HepG2 (cell line): Measurements from ENCODE around the gene TRIO. TPM values are rescaled to one million over a fixed set of nuclear protein-coding genes. Genes with fewer than 3 reads are reported as not detected.

Experiments used
- ATAC-seq: fragments of 200-7000 bp; cut with Tn5 transposase; 3 replicates; pipeline ENCODE4 v1.9.1; 2020; ENCODE audit warnings: mild to moderate bottlenecking, moderate library complexity
- BruUV-seq: library from RNA; stranded (reverse); fragments of 400-500 nt; replicated peaks from 2 replicates; lab custom pipeline; 2021; lab: Mats Ljungman, UMichigan
- CTCF ChIA-PET: fragments of 300-600 bp; formaldehyde crosslinking; extraction: SDS; loops from one replicate; lab custom pipeline; 2021; ENCODE audit warnings: low total read pairs, inconsistent platforms, low intra/inter-chr PET ratio; lab: Yijun Ruan, JAX
- POLR2A ChIA-PET: fragments of 350-600 bp; sonication (Branson Sonifier 250); formaldehyde crosslinking; loops from one replicate; lab custom pipeline; 2020; ENCODE audit warnings: antibody characterized with exemption, inconsistent platforms; lab: Yijun Ruan, JAX
- DNase-seq: peaks from one replicate; pipeline ENCODE4 v3.0.0-alpha.2; 2015; ENCODE audit warnings: low spot score
- FAIRE-seq: peaks from 3 replicates; lab custom pipeline; 2011; peaks lifted over from hg19 to GRCh38; lab: Jason Lieb, UNC
- H2AFZ ChIP-seq: one replicate; pipeline ENCODE4 v1.6.1; 2011; ENCODE audit warnings: low read length, inconsistent platforms
- H3K27ac ChIP-seq: fragments of 300-600 bp; 3 replicates; pipeline ENCODE4 v1.8.0; 2011; ENCODE audit warnings: mixed run types, mild to moderate bottlenecking, mixed read lengths, low read length, inconsistent platforms; ENCODE audit not compliant: insufficient read depth; ENCODE audit errors: extremely low read length
- H3K27me3 ChIP-seq, 2 experiments: fragments of 200-600 bp in 1 of 2; 2 replicates in 1 of 2; 3 replicates in 1 of 2; pipeline versions ENCODE4 v1.6.0 to v1.8.0; 2011; ENCODE audit warnings: low read length in 2 of 2, mild to moderate bottlenecking in 2 of 2, moderate library complexity in 2 of 2, inconsistent platforms in 1 of 2; ENCODE audit not compliant: insufficient read depth in 2 of 2, control insufficient read depth in 1 of 2
- H3K36me3 ChIP-seq, 2 experiments: fragments of 200-600 bp in 1 of 2; replicated peaks in 1 of 2; 2 replicates in 1 of 2; 3 replicates in 1 of 2; pipeline versions ENCODE4 v1.5.1 to v1.8.0; 2011; ENCODE audit warnings: low read length in 2 of 2, inconsistent platforms in 1 of 2; ENCODE audit not compliant: insufficient read depth in 2 of 2, control insufficient read depth in 1 of 2
- H3K4me1 ChIP-seq: 2 replicates; pipeline ENCODE4 v1.5.1; 2012; ENCODE audit warnings: low read length, inconsistent platforms; ENCODE audit not compliant: insufficient read depth
- H3K4me2 ChIP-seq: 2 replicates; pipeline ENCODE4 v1.6.0; 2011; ENCODE audit warnings: low read depth, low read length, inconsistent platforms
- H3K4me3 ChIP-seq, 3 experiments: fragments of 200-600 bp in 1 of 3; sonication (generic), shearing (Covaris generic) in 1 of 3; replicated peaks in 1 of 3; 2 replicates each; pipeline ENCODE4 v1.5.1; 2011 to 2016; ENCODE audit warnings: low read length in 3 of 3, inconsistent platforms in 2 of 3, low read depth in 2 of 3, mild to moderate bottlenecking in 2 of 3, control low read depth in 1 of 3, mixed read lengths in 1 of 3; ENCODE audit not compliant: insufficient read depth in 1 of 3
- H3K79me2 ChIP-seq: one replicate; pipeline ENCODE4 v1.6.1; 2011; ENCODE audit warnings: low read length, inconsistent platforms; ENCODE audit not compliant: insufficient read depth
- H3K9ac ChIP-seq: 2 replicates; pipeline ENCODE4 v1.6.0; 2011; ENCODE audit warnings: mild to moderate bottlenecking, low read depth, low read length, inconsistent platforms; ENCODE audit not compliant: insufficient read depth
- H3K9me3 ChIP-seq: 2 replicates; pipeline ENCODE4 v1.5.1; 2012; ENCODE audit warnings: mild to moderate bottlenecking, low read length
- H4K20me1 ChIP-seq: 2 replicates; pipeline ENCODE4 v1.6.0; 2011; ENCODE audit warnings: inconsistent platforms, mild to moderate bottlenecking, low read length, moderate library complexity; ENCODE audit not compliant: insufficient read depth
- KMT2A ChIP-seq: sonication (generic); formaldehyde crosslinking; IDR thresholded peaks from 2 replicates; pipeline ENCODE4 v1.4.0; 2020; ENCODE audit warnings: missing genetic modification reagents
- MED13 ChIP-seq: sonication (generic); formaldehyde crosslinking; IDR thresholded peaks from 2 replicates; pipeline ENCODE4 v1.5.0; 2020; ENCODE audit warnings: missing genetic modification reagents
- NR3C1 ChIP-seq: sonication (generic); formaldehyde crosslinking; IDR thresholded peaks from 2 replicates; pipeline ENCODE4 v1.4.0; 2020; ENCODE audit warnings: missing genetic modification reagents
- SAP130 ChIP-seq: IDR thresholded peaks from 2 replicates; pipeline ENCODE4 v1.6.1; 2016; ENCODE audit warnings: low read depth
- TRAFD1 ChIP-seq: sonication (generic); formaldehyde crosslinking; IDR thresholded peaks from 2 replicates; pipeline ENCODE4 v1.5.1; 2020; ENCODE audit warnings: missing genetic modification reagents, mild to moderate bottlenecking, borderline replicate concordance
- ZBTB8A ChIP-seq: sonication (generic); formaldehyde crosslinking; IDR thresholded peaks from 2 replicates; pipeline ENCODE4 v1.4.0; 2020; ENCODE audit warnings: mild to moderate bottlenecking, low read depth, missing genetic modification reagents, borderline replicate concordance
- ZSCAN12 ChIP-seq: sonication (generic); formaldehyde crosslinking; IDR thresholded peaks from 2 replicates; pipeline ENCODE4 v1.9.0; 2021; ENCODE audit warnings: mild to moderate bottlenecking, missing genetic modification reagents
- WGBS: methylation state at CpG from one replicate; pipeline ENCODE4 v1.1.6; 2017; ENCODE audit warnings: low lambda C conversion rate; 5-methylcytosine and 5-hydroxymethylcytosine counted together
- in situ Hi-C: cut with HindIII; loops from 2 replicates; pipeline ENCODE4 v1.10.0; 2017; ENCODE audit warnings: low pct_unique_long_range_greater_than_20kb; ENCODE audit not compliant: extremely low pct_ligation_motif_present
- intact Hi-C: fragments of 100-400 bp; cut with micrococcal nuclease; formaldehyde crosslinking; loops from one replicate; pipeline ENCODE4 v1.10.0; 2022; ENCODE audit not compliant: unreplicated experiment
- polyA plus RNA-seq, 8 experiments: library from polyadenylated mRNA; depleted of rRNA in 3 of 8; stranded (reverse) in 7 of 8; unstranded in 1 of 8; fragments of >200 nt; fragmentation: Illumina TruSeq in 4 of 8; extraction: Trizol in 4 of 8; gene quantifications; 2 replicates each; pipeline versions ENCODE4 v1.2.1 to v1.2.3, GENCODE V29; 2011 to 2016; ENCODE audit warnings: low read depth in 4 of 8, missing spikeins in 1 of 8, mixed read lengths in 1 of 8; ENCODE audit not compliant: insufficient read depth in 1 of 8
- total RNA-seq, 5 experiments: library from RNA; depleted of rRNA; stranded (reverse); fragments of >200 nt; fragmentation: Illumina TruSeq; extraction: Trizol; gene quantifications; 2 replicates each; pipeline ENCODE4 v1.2.3, GENCODE V29; 2016; ENCODE audit warnings: low read depth in 1 of 5
- TF ChIP-seq, protein P1 (sequence below): sonication (generic); formaldehyde crosslinking; IDR thresholded peaks from 2 replicates; pipeline ENCODE4 v1.5.0; 2020; ENCODE audit warnings: mild to moderate bottlenecking, missing genetic modification reagents
- TF ChIP-seq, protein P2 (sequence below): sonication (generic); formaldehyde crosslinking; IDR thresholded peaks from 2 replicates; pipeline ENCODE4 v1.8.0; 2022; ENCODE audit warnings: mild to moderate bottlenecking, missing genetic modification reagents; ENCODE audit not compliant: insufficient replicate concordance
- TF ChIP-seq, protein P3 (sequence below): sonication (generic); formaldehyde crosslinking; IDR thresholded peaks from 2 replicates; pipeline ENCODE4 v1.9.0; 2021; ENCODE audit warnings: missing genetic modification reagents, mild to moderate bottlenecking, borderline replicate concordance
- TF ChIP-seq, protein P4 (sequence below): IDR thresholded peaks from 2 replicates; pipeline ENCODE4 v1.6.1; 2016; ENCODE audit warnings: low read depth, borderline replicate concordance
- TF ChIP-seq, protein P5 (sequence below): IDR thresholded peaks from 2 replicates; pipeline ENCODE4 v1.6.1; 2016; ENCODE audit warnings: missing biosample characterization, missing genetic modification reagents, low read depth

TRIO gene
- total and polyA plus RNA-seq, 2 of the 13 experiments (the other 11 are each of a cell fraction or from before 2014, with no cell fraction given) = 45.2 to 45.9 TPM

DNA sequence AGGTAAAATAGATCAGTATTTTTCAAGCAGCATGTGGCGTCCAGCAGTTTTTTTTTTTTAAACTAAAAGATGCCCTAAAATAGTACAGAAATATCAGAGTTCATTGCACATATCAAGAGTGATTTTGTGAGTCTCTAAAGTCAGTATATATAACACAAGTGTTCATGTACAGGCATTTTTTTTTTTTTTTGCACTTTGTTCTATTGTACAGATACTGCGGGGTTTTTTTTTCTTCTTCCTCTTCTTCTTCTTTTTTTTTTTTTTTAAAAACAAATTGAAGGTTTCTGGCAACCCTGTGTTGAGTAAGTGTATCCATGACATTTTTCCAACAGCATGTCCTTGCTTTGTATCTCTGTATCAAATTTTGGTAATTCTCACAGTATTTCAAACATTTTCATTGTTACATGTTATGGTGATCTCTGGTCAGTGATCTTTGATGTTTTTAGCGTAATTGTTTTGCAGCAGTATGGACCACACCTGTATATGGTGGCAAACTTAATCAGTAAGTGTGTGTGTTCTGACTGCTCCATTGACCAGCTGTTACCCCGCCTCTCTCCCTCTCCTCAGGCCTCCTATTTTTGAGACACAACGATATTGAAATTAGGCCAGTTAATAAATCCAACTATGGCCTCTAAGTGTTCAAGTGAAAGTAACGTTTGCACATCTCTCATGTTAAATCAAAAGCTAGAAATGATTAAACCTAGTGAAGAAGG, 76.8 kb downstream of the TRIO start:
- intact Hi-C loops (loop anchor here (10.0 kb wide), 1 partner anchor 665 kb away; no protein-coding TSS in a partner anchor), in situ Hi-C loops (no loop called here)
- Histone ChIP-seq H3K27me3 (no peaks in the 10 kb centered on the region), H4K20me1 (peaks cover 16% of the 10 kb centered on the region), H3K4me2 (no peak overlapping the region), H3K9ac (no peak overlapping the region), H3K36me3 (peaks cover 0 to 1% of the 10 kb centered on the region in 2 experiments; a peak in 1 of 5 replicates), H3K79me2 (peaks cover 97% of the 10 kb centered on the region), H2AFZ (no peak overlapping the region), H3K4me1 (peaks cover 64% of the 10 kb centered on the region), H3K27ac (no peak overlapping the region), H3K4me3 (no peak overlapping the region), H3K9me3 (no peaks in the 10 kb centered on the region)
- FAIRE-seq (no peak), ATAC-seq (no peak), DNase-seq (no peak)
- BruUV-seq = no TSS peak
- POLR2A ChIA-PET = no interaction called here
- no peak for TF ChIP-seq SAP130 (CRISPR knock-in tag)
- no peak for TF ChIP-seq ZBTB8A (CRISPR knock-in tag)
- TF ChIP-seq, protein P1, sequence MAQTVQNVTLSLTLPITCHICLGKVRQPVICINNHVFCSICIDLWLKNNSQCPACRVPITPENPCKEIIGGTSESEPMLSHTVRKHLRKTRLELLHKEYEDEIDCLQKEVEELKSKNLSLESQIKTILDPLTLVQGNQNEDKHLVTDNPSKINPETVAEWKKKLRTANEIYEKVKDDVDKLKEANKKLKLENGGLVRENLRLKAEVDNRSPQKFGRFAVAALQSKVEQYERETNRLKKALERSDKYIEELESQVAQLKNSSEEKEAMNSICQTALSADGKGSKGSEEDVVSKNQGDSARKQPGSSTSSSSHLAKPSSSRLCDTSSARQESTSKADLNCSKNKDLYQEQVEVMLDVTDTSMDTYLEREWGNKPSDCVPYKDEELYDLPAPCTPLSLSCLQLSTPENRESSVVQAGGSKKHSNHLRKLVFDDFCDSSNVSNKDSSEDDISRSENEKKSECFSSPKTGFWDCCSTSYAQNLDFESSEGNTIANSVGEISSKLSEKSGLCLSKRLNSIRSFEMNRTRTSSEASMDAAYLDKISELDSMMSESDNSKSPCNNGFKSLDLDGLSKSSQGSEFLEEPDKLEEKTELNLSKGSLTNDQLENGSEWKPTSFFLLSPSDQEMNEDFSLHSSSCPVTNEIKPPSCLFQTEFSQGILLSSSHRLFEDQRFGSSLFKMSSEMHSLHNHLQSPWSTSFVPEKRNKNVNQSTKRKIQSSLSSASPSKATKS = no peak
- TF ChIP-seq, protein P2, sequence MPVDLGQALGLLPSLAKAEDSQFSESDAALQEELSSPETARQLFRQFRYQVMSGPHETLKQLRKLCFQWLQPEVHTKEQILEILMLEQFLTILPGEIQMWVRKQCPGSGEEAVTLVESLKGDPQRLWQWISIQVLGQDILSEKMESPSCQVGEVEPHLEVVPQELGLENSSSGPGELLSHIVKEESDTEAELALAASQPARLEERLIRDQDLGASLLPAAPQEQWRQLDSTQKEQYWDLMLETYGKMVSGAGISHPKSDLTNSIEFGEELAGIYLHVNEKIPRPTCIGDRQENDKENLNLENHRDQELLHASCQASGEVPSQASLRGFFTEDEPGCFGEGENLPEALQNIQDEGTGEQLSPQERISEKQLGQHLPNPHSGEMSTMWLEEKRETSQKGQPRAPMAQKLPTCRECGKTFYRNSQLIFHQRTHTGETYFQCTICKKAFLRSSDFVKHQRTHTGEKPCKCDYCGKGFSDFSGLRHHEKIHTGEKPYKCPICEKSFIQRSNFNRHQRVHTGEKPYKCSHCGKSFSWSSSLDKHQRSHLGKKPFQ = no peak
- TF ChIP-seq, protein P3, sequence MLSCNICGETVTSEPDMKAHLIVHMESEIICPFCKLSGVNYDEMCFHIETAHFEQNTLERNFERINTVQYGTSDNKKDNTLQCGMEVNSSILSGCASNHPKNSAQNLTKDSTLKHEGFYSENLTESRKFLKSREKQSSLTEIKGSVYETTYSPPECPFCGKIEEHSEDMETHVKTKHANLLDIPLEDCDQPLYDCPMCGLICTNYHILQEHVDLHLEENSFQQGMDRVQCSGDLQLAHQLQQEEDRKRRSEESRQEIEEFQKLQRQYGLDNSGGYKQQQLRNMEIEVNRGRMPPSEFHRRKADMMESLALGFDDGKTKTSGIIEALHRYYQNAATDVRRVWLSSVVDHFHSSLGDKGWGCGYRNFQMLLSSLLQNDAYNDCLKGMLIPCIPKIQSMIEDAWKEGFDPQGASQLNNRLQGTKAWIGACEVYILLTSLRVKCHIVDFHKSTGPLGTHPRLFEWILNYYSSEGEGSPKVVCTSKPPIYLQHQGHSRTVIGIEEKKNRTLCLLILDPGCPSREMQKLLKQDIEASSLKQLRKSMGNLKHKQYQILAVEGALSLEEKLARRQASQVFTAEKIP (CRISPR knock-in tag) = no peak
- no peak for TF ChIP-seq ZSCAN12 (CRISPR knock-in tag)
- TF ChIP-seq, protein P4, sequence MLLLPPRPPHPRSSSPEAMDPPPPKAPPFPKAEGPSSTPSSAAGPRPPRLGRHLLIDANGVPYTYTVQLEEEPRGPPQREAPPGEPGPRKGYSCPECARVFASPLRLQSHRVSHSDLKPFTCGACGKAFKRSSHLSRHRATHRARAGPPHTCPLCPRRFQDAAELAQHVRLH (CRISPR knock-in tag) = no peak
- TF ChIP-seq MED13 = no peak
- no peak for TF ChIP-seq KMT2A
- TF ChIP-seq NR3C1 (CRISPR knock-in tag) = no peak
- TF ChIP-seq, protein P5, sequence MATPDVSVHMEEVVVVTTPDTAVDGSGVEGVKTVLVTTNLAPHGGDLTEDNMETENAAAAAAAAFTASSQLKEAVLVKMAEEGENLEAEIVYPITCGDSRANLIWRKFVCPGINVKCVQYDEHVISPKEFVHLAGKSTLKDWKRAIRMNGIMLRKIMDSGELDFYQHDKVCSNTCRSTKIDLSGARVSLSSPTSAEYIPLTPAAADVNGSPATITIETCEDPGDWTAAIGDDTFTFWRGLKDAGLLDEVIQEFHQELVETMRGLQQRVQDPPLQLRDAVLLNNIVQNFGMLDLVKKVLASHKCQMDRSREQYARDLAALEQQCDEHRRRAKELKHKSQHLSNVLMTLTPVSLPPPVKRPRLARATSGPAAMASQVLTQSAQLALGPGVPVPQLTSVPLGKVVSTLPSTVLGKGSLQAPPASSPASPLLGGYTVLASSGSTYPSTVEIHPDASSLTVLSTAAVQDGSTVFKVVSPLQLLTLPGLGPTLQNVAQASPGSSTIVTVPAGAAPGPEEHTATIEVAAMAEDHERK (CRISPR knock-in tag) = no peak
- TF ChIP-seq TRAFD1 (CRISPR knock-in tag) = no peak
- CTCF ChIA-PET = no interaction called here
- WGBS = 94% methylated on average over 6 of the region's 6 CpGs
